ENCODE data around the gene HPS4. TPM values are rescaled to one million over a fixed set of nuclear protein-coding genes. Genes with fewer than 3 reads are reported as not detected.

HPS4 gene
- total RNA-seq, 4 donors from 2014 or later: 7.0 to 13.9 (median 10.5) TPM

DNA sequence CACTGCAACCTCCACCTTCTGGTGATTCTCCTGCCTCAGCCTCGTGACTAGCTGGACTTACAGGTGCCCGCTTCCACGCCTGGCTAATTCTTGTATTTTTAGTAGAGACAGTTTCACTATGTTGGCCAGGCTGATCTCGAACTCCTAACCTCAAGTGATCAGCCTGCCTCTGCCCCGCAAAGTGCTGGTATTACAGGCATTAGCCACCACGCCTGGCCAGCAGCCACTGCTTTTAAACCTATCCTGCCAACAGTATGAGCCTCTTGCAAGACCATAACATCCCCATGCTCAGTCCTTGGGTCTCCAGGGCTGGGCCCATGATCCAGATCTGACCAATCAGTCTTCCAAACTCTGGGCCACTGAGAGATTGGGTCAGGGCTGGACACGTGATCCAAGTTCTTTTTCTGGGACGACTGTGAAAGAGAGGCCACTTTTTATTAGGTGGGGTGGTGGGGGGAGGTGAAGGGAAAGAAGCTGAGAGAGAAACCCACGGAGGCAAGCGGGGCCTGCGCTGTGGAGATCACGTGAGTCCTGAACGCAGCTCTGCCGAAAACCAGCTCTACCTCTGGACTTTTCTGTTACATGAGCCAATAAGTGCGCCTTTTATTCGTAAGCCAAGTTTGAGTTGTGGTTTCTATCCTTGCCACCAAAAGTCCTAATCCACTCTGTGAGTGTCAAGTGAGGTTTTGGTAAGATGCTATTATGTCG, 36.6 kb downstream of the HPS4 start:
- TF ChIP-seq, protein P1, sequence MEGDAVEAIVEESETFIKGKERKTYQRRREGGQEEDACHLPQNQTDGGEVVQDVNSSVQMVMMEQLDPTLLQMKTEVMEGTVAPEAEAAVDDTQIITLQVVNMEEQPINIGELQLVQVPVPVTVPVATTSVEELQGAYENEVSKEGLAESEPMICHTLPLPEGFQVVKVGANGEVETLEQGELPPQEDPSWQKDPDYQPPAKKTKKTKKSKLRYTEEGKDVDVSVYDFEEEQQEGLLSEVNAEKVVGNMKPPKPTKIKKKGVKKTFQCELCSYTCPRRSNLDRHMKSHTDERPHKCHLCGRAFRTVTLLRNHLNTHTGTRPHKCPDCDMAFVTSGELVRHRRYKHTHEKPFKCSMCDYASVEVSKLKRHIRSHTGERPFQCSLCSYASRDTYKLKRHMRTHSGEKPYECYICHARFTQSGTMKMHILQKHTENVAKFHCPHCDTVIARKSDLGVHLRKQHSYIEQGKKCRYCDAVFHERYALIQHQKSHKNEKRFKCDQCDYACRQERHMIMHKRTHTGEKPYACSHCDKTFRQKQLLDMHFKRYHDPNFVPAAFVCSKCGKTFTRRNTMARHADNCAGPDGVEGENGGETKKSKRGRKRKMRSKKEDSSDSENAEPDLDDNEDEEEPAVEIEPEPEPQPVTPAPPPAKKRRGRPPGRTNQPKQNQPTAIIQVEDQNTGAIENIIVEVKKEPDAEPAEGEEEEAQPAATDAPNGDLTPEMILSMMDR (IDR thresholded peaks at IDR 0.05 in 4 of 5, conservative IDR thresholded peaks at IDR 0.05 in 1 of 5): no peak
- no peak for TF ChIP-seq POLR2A (IDR thresholded peaks at IDR 0.05)
- intact Hi-C loops (cut with DNase I; ENCODE audit: low total_unique reads): no loop called here
- DNase-seq: no peak

DNA sequence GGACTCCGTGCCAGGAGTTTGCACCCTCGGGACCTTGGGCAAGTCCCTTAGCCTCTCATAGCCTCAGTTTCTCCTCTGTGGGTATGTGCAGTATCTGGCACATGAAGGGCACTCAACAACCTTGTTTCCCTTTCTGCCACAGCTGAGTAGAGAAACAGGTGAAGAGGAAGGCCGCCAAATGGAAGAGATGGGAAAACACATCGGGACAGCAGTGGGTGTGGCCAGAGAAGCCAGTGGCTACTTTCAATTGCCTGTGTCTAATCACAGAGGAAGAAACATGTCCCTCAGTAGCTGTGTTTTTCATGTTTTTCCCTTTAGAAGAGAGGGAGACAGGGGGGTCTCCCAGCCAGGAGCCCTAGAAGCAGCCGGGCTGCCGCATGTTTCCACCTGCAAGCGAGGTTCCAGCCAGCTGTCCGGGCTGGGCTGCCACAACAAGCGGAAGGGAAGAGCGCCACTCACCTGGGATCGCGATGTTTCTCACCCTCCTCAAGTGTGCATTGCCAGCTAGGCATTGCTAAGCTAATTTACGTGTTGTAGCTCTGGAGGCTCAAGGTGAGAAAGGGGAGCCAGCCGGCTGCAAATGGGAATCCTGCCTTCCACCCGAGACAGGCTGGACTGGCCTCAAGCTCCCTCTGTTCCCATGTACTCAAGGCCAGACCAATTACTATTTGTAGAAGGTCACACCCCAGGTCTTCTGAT, 37.9 kb downstream of the HPS4 start:
- in situ Hi-C loops (cut with MboI; ENCODE audit: low sequenced_read_pairs in 4 of 4) (no loop called here), intact Hi-C loops (cut with DNase I; ENCODE audit: low total_unique reads) (no loop called here)
- no peak for DNase-seq
- Histone ChIP-seq H3K4me1 (no peaks in the 10 kb centered on the region), H3K27me3 (no peaks in the 10 kb centered on the region), H3K9me3 (no peaks in the 10 kb centered on the region), H3K4me3 (no peak overlapping the region), H3K27ac (no peak overlapping the region), H3K36me3 (peaks cover 0 to 2% of the 10 kb centered on the region in 2 donors)
- TF ChIP-seq POLR2A (IDR thresholded peaks at IDR 0.05): no peak
- TF ChIP-seq, protein P1 (IDR thresholded peaks at IDR 0.05 in 4 of 5, conservative IDR thresholded peaks at IDR 0.05 in 1 of 5): no peak
- ATAC-seq: peak in 1 of 2 donors; percentile 44

More for the DNA sequence above, 36.6 kb downstream of the HPS4 start:
- no peak overlapping the region for H3K27ac ChIP-seq
- ATAC-seq: no peak
- H3K4me1 ChIP-seq: no peaks in the 10 kb centered on the region
- no peaks in the 10 kb centered on the region for H3K9me3 ChIP-seq
- no peaks in the 10 kb centered on the region for H3K27me3 ChIP-seq
- no peak overlapping the region for H3K4me3 ChIP-seq
- H3K36me3 ChIP-seq: peaks cover 0 to 11% of the 10 kb centered on the region in 2 donors
- in situ Hi-C loops (cut with MboI; ENCODE audit: low sequenced_read_pairs in 4 of 4): no loop called here

DNA sequence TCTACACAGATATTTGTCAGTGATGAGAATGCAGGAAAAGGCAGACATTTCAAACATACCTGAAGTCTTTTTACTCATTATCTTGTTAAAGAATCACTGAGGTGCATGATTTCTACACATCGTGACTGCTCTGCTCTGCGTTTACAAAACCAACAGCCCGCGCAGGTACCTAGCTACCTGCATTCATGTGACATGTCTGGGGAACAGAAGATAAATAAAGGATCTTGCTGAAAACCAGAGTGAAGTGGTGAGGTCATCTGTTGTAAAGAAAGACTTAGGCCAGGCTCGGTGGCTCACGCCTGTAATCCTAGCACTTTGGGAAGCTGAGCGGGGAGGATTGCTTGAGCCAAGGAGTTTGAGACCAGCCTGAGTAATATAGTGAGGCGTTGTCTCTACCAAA, 38.8 kb downstream of the HPS4 start:
- Histone ChIP-seq H3K27me3 (no peaks in the 10 kb centered on the region), H3K4me1 (no peaks in the 10 kb centered on the region), H3K27ac (no peak overlapping the region), H3K4me3 (no peak overlapping the region), H3K9me3 (no peaks in the 10 kb centered on the region), H3K36me3 (no peaks in the 10 kb centered on the region)
- in situ Hi-C loops (cut with MboI; ENCODE audit: low sequenced_read_pairs in 4 of 4): no loop called here
- intact Hi-C loops (cut with DNase I; ENCODE audit: low total_unique reads): no loop called here
- no peak for DNase-seq
- ATAC-seq: no peak
- TF ChIP-seq POLR2A (IDR thresholded peaks at IDR 0.05): no peak
- TF ChIP-seq, protein P1 (IDR thresholded peaks at IDR 0.05 in 4 of 5, conservative IDR thresholded peaks at IDR 0.05 in 1 of 5): no peak

DNA sequence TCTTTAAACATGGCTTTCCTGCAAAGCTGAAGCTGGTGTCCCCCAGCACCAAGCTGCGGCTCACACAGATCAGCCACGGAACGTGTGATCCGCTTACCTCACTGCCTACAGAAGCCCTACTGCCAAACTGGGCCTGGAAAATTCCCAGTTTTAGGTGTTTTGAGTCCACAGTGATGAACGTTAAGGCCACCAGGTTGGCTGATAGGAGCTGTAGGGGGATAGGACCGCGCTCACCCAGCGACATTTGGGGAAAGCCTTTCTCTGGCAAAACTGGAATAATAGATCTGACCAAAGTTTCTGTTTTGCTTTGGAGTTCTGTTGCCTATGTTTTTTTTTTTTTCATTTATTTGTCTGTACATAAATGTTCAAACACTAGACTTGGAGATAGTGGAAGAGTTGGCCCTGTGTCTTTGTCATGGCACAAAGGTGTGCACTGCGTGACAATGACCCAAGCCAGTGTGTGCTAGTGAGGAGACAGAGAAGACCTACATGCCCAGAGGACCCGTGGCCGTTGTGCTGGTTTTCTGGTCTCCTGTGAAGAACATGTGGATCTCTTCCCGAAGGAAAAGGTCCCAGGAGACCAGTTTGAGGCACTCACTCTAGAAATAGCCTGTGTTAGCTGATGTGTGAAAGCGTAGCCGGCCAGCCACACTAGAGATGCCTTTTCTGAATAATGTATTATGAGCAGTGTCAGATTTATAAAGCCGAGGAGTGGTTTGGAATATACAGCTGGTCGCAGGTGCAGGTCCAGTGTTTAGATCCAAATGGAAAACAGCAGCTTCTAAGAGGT, 39.5 kb downstream of the HPS4 start:
- in situ Hi-C loops (cut with MboI; ENCODE audit: low sequenced_read_pairs in 4 of 4): no loop called here

More for the DNA sequence above, 39.5 kb downstream of the HPS4 start:
- Histone ChIP-seq H3K27me3 (no peaks in the 10 kb centered on the region), H3K36me3 (no peaks in the 10 kb centered on the region), H3K27ac (no peak overlapping the region), H3K9me3 (no peaks in the 10 kb centered on the region), H3K4me3 (no peak overlapping the region), H3K4me1 (no peaks in the 10 kb centered on the region)
- intact Hi-C loops (cut with DNase I; ENCODE audit: low total_unique reads): no loop called here
- TF ChIP-seq POLR2A (IDR thresholded peaks at IDR 0.05): no peak
- TF ChIP-seq, protein P1 (IDR thresholded peaks at IDR 0.05 in 4 of 5, conservative IDR thresholded peaks at IDR 0.05 in 1 of 5): no peak
- DNase-seq: no peak
- ATAC-seq: no peak
